ENCODE results near the gene CERS6.
"Not testable (repeated sequence)": the region's sequence is repeated elsewhere in the genome, so short reads cannot be mapped to it uniquely, and the experiment has no call there.

Gene CERS6

GRCh38 chr2:168642873-168643272, 186.8 kb downstream of the CERS6 start:
- no peak for DNase-seq (ENCODE audit: low spot score)

GRCh38 chr2:168643979-168644378, 187.9 kb downstream of the CERS6 start:
- DNase-seq (ENCODE audit: low spot score) = no peak

DNA sequence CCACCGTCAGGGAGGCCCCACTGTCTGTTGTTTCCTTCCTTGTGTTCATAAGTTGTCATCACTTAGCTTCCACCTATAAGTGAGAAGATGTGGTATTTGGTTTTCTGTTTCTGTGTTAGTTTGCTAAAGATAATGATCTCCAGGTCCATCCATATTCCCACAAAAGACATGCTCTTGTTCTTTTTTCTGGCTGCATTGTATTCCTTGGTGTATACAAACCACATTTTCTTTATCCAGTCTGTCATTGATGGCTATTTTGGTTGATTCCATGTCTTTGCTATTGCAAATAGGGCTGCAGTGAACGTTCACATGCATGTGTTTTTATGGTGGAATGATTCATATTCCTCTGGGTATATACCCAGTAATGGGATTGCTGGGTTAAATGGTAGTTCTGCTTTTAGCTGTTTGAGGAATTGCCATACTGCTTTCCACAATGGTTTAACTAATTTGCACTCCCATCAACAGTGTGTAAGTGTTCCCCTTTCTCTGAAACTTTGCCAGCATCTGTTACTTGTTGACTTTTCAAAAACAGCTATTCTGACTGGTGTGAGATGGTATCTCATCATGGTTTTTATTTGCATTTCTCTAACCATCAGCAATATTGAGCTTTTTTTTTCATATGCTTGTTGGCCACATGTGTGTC, 189.7 kb downstream of the CERS6 start:
- DNase-seq (ENCODE audit: low spot score) = no peak

GRCh38 chr2:168649105-168649504, 193.0 kb downstream of the CERS6 start:
- no peak for DNase-seq (ENCODE audit: low spot score)

DNA sequence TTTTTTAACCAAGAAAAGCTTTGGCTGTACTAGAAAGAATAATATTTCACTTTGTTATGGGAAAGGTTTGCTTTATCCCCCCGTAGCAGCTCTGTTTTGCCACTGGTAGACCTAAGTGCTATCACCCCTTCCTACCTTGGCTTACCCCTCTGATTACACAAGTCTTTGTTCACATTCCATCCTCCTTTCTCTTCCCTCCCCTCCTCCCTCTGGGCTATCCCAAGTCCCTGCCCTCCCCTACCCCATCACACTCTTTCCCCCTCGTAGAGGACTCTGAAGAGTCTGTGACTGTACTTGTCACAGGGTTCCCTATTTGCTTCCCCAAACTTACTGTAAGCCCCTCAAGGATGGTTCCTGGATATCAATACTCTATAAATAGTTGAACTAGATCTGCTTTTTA, 193.5 kb downstream of the CERS6 start:
- DNase-seq (ENCODE audit: low spot score) = no peak

DNA sequence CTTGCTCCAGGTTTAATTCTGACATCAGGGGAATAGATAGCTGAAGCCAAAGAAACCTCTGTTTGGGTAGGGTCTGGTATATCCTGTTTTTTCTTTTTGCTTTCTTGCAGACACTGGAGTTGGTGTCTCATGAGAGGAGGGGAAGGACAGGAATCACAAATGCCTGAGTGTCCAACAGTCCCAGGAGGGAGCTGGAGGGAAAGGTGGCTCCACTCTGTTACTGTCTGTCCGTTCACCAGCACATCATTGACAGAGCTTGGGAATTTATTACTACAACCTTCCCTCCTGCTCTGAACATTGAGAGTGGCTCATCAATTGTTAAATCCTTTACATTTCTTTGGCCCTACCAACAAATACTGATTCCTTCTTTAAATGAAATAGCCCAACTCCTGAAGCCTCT, 194.1 kb downstream of the CERS6 start:
- no peak for DNase-seq (ENCODE audit: low spot score)

- DNase-seq (ENCODE audit: low spot score) = no peak
These were observed 194.7 kb downstream of the CERS6 start for GRCh38 chr2:168650781-168651180.

DNA sequence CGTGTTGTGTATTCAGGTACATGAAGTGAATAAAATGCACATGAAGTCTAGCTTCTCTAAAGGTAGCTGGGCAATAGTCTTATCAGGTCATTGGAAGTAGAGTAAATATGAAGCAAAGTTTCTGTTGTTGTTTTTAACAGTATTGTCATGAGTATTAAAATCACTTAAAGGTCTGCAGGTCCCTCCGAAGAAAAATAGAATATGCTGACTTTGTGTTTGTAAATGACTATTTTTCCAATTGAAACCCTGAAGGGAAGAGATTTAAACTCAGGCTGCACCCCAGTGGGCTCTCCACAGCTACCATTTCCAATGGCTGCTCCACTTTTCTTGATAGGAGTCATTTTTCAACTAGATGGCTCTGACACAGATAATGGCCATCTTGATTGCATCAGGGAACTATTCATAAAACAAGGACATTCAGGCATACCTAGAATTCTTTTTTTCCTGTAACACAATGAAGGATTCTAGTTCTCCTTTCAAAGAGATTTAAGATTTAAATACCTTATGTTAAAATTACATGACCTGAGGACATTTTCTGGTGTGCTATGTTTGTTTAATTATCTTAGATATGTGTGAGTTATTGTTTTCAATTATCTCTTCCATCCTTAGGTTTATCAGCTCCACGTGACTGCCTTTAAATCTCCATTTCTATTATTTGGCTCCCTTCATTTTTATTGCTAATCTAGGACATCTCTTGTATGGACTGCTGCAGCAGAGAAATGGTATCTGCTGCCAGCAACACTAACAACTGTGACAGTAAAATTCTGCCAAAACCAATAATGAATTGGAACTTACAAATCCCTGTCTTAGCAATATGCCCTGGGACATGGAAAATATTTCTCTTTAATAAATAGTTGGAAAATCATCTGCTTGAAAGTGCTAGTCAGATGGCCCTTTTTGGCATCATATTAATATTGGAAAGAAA, 197.2 kb downstream of the CERS6 start:
- DNase-seq (ENCODE audit: low spot score) = no peak

- DNase-seq (ENCODE audit: low spot score) = no peak
These were observed 198.6 kb downstream of the CERS6 start for GRCh38 chr2:168654705-168655104.

DNA sequence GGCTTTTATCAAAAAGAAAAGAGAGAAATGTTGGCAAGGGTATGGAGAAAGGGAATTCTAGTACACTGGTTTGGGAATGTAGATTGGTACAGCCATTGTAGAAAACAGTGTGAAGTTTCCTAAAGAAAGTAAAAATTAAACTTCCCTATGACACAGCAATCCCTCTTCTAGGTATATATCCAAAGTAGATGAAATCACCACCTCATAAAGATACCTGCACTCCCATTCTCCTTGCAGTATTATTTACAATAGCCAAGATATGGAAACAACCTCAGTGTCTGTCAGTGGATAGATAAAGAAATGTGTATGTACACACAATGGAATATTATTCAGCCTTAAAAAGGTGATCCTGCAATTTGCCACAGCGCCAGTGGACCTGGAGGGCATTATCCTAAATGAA, 199.1 kb downstream of the CERS6 start:
- DNase-seq (ENCODE audit: low spot score) = no peak

DNA sequence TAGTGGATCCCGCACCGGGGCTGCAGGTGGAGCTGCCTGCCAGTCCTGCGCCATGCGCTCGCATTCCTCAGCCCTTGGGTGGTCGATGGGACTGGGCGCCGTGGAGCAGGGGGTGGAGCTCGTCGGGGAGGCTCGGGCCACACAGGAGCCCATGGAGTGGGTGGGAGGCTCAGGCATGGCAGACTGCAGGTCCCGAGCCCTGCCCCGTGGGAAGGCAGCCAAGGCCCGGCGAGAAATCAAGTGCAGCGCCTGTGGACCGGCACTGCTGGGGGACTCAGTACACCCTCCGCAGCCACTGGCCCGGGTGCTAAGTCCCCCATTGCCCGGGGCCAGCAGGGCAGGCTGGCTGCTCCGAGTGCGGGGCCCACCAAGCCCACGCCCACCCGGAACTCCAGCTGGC, 201.3 kb downstream of the CERS6 start:
- not testable (repeated sequence) for DNase-seq (ENCODE audit: low spot score)

DNA sequence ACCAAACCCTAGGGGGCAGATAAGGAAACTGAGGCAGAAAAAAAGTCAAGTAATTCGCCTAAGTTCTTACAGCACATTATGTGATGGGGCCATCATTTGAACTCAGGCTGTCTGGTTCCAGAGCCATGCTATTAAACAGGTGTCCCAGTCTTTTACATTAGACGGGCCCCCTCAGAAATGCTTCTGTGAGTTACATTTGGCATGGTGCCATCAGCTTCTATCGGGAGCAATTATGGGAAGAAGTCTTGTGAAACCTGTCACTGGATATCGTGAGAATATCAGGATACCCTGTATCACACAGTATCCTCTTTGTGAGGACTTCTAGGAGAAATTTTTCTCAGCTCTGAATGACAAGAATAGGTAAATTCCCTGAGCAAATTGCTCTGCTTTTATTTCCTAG, 202.6 kb downstream of the CERS6 start:
- DNase-seq (ENCODE audit: low spot score) = no peak

GRCh38 chr2:168660870-168661862, 205.1 kb downstream of the CERS6 start:
- no peak for DNase-seq (ENCODE audit: low spot score)

DNA sequence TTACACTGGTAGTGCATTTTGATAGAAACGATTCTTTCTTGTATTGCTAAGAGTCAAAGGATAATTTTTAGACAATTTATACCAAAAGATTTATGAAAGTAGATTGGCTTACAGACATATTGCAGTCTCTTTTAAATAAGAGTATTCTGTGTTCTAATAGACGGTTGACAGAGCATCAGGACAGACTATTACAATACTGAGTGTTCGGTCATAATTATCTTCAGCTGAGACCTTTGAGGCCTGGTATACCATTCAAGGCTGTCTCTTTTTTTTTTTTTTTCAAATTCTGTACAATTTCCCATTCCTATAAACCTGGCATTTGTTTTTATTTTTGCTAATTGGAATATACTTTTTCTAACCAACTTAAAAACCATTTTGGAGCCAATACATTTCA, 205.8 kb downstream of the CERS6 start:
- no peak for DNase-seq (ENCODE audit: low spot score)

- DNase-seq (ENCODE audit: low spot score) = no peak
These were observed 206.7 kb downstream of the CERS6 start for GRCh38 chr2:168662651-168663208.

- no peak for DNase-seq (ENCODE audit: low spot score)
These were observed 207.9 kb downstream of the CERS6 start for GRCh38 chr2:168663993-168664392.

- DNase-seq (ENCODE audit: low spot score) = not testable (repeated sequence)
These were observed 208.6 kb downstream of the CERS6 start for GRCh38 chr2:168664715-168665114.

DNA sequence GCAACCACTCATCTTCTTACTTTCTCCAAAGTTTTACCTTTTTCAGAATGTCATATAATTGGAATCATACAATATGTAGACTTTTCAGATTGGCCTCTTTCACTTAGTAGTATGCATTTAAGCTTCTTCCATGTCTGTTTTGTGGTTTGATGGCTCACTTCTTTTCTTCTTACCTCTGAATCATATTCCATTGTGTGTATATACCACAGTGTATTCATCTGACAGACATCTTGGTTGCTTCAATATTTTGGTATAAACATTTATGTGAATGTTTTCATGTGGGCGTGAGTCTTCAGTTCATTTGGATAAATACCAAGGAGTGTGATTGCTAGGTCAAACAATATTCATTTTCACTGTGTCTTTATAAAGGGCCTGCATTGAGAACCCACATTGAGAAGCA, 210.3 kb downstream of the CERS6 start:
- no peak for DNase-seq (ENCODE audit: low spot score)

DNA sequence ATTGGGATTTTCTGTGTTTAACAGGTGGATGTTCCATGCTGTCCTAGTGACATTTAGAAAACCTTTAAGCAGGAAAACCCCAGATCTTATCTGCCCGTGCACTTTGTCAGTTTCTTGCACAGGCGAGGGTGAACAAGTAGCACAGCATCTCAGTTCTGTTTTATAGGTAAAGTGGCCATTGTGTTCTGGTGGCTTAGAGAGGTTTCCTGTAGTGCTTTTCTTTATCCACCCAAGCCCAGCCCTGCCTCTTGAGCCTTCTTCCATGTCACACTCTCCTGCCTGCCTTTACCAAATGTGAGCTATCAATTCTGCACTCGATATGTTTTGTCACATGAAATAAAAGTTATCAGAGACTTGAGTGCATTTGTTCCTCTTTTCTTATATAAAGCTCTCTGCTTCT, 211.1 kb downstream of the CERS6 start:
- DNase-seq (ENCODE audit: low spot score) = no peak

DNA sequence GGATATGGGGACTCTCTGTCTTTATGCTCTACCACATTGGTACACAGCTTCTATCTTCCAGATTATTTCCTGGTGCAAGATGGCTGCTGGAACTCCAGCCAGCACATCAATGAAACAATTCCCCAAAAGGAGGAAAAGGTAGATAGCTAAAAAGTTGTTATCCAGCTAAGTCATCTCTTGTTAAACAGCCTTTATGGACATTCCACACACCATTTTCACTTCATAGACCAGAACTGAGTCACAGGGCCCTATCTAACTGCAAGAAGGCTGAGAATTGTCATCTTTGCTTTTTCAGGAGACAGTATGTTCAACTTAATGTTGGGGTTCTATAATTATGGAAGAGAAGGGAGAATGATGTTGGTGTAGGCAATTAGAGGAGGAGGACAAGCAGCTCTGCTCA, 213.1 kb downstream of the CERS6 start:
- no peak for DNase-seq (ENCODE audit: low spot score)

DNA sequence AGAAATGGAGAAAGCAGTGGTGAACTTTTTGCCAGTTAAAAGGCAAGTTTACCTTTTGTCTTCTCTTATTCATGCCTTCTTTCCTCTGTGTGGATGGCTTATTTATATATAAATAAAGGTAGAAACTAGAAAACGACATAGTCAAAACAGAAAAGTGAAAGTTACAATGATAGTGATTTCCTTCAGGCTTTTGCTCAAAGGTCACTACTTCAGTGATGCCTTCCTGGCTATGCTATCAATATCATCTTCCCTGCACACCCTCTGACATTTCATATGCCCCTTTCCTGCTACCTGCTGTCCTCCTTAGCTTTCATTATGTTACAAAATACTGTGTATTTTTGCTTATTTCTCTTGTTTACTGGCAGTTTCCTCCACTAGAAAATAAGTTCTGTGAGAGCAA, 214.4 kb downstream of the CERS6 start:
- DNase-seq (ENCODE audit: low spot score) = no peak

GRCh38 chr2:168671932-168672331, 215.9 kb downstream of the CERS6 start:
- DNase-seq (ENCODE audit: low spot score) = no peak
